ENCODE results near the gene MFAP2.

Gene MFAP2, protein sequence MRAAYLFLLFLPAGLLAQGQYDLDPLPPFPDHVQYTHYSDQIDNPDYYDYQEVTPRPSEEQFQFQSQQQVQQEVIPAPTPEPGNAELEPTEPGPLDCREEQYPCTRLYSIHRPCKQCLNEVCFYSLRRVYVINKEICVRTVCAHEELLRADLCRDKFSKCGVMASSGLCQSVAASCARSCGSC

DNA sequence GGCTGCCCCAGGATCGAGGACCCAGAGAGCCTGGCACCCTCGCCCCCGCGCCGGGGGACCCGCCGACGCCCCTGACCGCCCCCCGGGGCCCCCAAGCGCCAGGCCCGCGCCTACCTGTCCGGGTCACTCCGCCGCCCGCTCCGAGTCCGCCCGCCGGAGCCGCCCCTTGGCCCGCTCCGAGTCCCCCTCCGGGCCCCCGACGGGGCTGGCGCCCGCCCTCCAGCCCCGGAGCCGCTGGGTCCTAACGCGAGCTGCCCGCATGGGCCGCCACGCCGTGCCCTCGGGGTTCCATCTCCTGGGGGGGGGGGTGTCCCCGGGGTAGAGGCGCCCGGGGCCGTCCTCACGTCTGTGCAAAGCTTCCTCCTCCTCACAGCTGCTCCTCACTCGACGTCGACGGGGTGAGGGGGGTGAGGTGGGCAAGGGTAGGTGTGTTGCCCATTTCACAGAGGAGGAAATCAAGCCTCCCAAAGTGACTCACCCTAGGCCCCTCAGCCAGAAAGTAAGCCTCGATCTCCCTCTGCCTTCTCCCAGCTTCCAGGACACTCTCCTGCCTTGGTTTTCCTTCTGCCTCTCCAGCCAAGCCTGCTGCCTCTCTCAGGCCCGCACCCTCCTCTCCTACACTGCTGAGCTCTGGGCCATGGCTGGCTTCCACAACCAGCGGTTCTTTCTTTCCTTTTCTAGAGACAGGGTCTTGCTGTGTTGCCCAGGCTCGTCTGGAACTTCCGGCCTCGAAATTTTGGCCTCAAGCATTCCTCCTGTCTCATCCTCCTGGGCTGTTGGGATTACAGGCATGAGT lies at the start of gene MFAP2:
MFAP2 (minus strand) TSS at position 148 of the 796 bp plus-strand sequence. CDS start 2,347 bp downstream, outside the sequence.
- DNase-seq, result no peak

- DNase-seq, result no peak
Observed at GRCh38 chr1:17030206-17030605, 49.8 kb upstream of the MFAP2 start.

DNA sequence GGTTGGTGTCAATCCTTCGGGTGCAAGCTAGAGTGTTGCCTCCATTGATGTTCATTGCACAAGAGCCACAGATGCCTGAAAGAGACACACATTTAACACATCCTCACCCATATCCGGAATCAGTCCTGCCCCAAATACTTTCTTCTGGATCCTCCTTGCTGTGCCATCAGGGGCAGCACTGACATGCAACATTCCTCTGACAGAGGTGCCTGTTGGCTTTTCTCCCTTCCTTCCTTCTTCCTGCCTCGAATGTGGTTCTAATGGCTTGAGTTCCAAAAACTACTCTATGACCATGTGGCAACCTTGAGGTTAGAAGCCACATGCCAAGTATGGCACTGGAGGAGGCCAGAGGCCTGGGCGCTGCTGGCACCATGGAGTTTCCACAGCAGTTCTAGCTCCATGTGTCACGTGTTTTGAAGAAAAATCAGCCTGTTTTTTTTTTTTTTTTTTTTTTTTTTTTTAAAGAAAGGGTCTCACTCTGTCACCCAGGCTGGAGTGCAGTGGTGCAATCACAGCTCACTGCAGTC lies 48.3 kb upstream of the MFAP2 start:
- DNase-seq, result no peak

- no peak for DNase-seq
Observed at GRCh38 chr1:17027900-17028299, 47.5 kb upstream of the MFAP2 start.

DNA sequence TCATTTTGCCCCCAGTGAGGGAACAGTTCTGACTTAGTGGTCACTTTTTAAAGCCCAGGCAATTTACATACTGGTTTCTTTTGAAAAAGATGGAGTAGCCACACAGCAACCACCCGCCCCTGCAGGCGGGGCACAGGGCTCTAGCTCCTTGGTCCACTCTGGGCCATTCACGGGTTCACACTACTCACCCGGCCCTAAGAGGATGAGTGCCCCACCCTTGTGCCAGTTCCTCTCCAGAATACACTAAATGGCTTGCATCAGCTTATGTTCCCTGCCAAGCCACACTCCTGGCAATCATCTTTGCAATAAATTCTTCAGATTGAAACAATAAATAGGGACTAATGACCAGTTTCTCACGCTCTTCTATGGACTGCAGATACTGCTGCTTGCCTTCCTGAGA lies 47.0 kb upstream of the MFAP2 start:
- DNase-seq, result no peak

GRCh38 chr1:17024721-17025120 lies 44.3 kb upstream of the MFAP2 start:
- DNase-seq, result no peak

- DNase-seq, result no peak
Observed at GRCh38 chr1:17023573-17023972, 43.2 kb upstream of the MFAP2 start.

DNA sequence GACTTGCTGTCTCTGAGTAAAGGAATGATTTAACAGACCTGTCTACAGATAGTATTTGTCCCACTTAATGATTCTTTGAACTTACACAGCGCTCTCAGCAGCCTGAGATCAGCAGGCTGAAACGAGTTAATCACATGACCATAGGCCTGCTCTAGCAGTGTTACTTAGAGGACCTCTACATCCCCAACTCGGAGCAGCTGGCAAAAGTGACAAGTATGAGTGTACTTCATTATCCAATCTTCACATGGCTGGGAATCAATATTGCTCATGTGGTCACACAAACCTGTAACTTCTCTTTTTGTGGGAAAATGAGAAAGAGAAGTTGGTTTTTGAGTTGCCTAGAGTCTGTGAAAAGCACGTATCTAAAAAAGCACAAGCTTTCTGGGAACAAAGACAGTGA lies 42.7 kb upstream of the MFAP2 start:
- no peak for DNase-seq

DNA sequence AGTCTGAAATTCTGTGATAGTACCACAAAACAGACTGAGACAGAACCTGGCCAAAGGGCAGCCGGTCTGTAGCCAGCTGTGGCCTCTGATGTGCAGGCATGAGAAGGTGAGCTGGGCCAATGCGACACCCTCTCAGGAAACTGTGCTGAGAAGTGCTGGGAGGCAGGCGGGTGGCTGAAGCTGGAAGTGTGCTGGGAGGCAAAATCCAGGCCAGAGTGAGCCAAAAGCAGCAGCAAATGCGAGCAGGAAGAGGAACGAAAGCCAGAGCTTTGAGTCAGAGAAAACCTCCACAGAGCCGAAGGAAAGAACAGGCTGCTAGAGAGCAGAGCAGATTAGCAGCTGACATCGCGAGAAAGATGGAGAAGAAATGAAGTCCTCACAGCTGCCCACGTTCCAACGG lies 41.5 kb upstream of the MFAP2 start:
- no peak for DNase-seq

- DNase-seq, result no peak
Observed at GRCh38 chr1:17020502-17020901, 40.1 kb upstream of the MFAP2 start.

DNA sequence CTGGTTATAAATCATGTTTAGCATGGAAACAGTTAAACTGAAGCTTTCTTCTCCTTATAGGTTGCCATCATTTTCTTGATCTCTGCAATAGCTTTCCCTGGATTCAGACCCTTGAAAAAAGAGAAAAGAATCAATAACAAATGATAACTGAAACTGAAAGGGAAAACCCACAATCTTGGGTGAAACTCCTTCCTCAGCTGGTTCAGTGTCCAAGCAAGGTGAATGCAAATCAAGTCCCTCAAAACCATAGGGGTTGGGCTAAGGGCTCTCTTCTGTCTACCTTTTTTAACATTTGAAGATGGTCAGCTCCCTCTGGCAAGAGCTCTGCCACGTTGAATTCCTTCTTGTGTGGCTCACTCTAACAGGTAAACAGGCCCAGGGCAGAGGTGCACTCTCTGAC lies 38.4 kb upstream of the MFAP2 start:
- no peak for DNase-seq

- DNase-seq, result no peak
Observed at GRCh38 chr1:17017435-17017834, 37.0 kb upstream of the MFAP2 start.

GRCh38 chr1:17016317-17016661 lies 35.9 kb upstream of the MFAP2 start:
- no peak for DNase-seq

DNA sequence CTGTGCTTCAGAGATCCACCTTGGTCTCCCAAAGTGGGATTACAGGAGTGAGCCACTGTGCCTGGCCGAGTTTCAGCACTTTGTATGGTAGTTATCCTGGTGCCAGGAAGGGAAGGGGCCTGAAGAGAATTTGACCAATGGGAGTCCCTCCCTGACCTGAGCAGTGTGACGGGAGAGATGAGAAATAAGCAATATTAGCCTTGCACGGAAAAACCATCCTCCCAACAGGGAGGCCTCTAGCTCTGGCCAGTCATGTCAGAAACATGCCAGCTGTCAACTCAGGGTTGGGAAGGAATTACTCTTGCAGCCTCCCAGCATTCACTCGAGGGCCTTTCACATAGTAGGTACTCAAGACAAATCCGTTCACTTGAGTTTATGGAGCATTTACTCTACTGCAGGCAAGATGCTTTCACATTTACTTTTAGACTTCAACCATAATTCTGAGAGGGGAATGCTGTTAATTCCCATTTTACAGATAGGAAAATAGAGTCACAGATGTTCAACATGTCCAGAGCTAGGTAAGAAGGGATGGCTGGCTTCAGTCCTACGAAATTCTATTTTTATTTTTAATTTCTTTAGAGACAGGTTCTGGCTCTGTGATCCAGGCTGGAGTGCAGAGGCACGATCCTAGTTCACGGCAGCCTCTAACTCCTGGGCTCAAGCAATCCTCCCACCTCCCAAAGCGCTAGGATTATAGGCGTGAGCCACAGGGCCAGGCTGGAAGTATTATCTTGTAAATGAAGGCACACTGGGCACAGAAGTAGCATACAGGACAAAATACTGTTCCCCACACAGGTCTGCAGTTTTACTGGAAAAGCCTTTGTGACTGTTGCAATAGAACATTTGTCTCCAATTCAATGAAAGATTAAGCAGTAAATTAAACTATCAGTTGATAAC lies 34.5 kb upstream of the MFAP2 start:
- DNase-seq, result no peak

DNA sequence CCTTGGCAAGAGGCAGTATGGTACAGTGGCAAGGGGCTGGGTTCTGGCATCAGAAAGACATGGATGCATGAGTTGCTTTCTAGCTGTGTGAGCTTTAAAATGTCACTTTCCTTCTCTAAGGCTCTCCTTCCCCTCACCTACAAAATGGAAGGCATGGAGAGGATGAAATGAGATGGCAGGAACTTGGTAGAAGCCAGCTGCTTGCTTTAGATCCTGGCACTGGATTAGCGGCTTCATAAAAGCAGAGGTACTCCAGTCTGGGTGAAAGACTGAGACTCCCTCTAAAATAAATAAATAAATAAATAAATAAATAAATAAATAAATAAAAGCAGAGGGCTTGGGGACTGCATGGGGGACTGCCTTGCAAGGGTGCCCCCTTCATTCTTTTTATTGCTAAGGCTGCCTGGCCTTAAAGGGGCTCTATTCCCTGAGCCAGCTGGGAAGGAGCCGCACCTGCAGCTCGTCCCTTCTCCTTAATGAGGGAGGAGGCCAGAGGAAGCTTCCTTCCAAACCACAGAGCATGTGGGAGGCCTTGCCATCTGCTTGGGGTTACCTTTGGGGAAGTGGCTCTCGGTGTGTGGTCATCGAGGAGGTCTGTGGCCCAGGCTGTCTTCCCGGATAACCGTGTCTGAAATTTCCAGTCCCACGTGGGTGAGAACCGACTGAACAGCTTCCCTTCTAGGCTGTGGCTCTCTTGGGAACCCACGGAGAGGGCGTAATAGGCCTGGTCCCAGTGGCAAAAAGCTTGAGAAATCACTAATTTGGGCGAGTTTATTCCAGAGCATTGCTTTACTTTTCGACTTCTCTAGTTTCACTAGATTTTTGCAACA lies 33.3 kb upstream of the MFAP2 start:
- DNase-seq, result no peak

GRCh38 chr1:17012775-17013490 lies 32.5 kb upstream of the MFAP2 start:
- DNase-seq, result no peak

- peak; percentile 19 for DNase-seq
Observed at GRCh38 chr1:17011439-17012307, 31.3 kb upstream of the MFAP2 start, which contains the start of gene ATP13A2. ATP13A2 (minus strand) TSS chr1:17011928; CDS start chr1:17011738, 190 bp downstream.

GRCh38 chr1:17011092-17011438 lies 30.6 kb upstream of the MFAP2 start:
- DNase-seq, result no peak

- no peak for DNase-seq
Observed at GRCh38 chr1:17009706-17010105, 29.3 kb upstream of the MFAP2 start.

- DNase-seq, result no peak
Observed at GRCh38 chr1:17008208-17008855, 27.9 kb upstream of the MFAP2 start.

Data from NCI-H187 treated with DMSO at 0.1 percent for 48 hours (cell line).